A673 (cell line): ENCODE results near the gene DOCK4. TPM values are rescaled to one million over a fixed set of nuclear protein-coding genes. Genes with fewer than 3 reads are reported as not detected.

ENCODE experiments used
- BruUV-seq: library from RNA; stranded (reverse); fragments of 400-500 nt; replicated peaks from 2 replicates; lab custom pipeline; 2021; lab: Mats Ljungman, UMichigan
- CTCF ChIA-PET: fragments of 300-600 bp; sonication (Branson Sonifier 250); formaldehyde crosslinking; loops from one replicate; lab custom pipeline; 2022; ENCODE audit warnings: antibody characterized with exemption; lab: Charles Lee
- POLR2A ChIA-PET: fragments of 300-600 bp; sonication (Branson Sonifier 250); formaldehyde crosslinking; loops from one replicate; lab custom pipeline; 2022; ENCODE audit warnings: antibody characterized with exemption; ENCODE audit not compliant: low non-redundant PET; lab: Charles Lee
- DNase-seq: peaks from one replicate; pipeline ENCODE4 v3.0.0-alpha.2; 2015; ENCODE audit warnings: low spot score
- H3K27ac ChIP-seq: fragments of 200-600 bp; sonication (generic); 2 replicates; pipeline ENCODE4 v1.5.1; 2016; ENCODE audit warnings: mixed run types, low read depth, mild to moderate bottlenecking, mixed read lengths, antibody characterized with exemption, low read length; ENCODE audit not compliant: poor library complexity, severe bottlenecking
- H3K27me3 ChIP-seq: fragments of 200-600 bp; sonication (generic); replicated peaks from 2 replicates; pipeline ENCODE4 v1.6.1; 2017; ENCODE audit warnings: mixed run types, low read depth, mild to moderate bottlenecking, mixed read lengths, antibody characterized with exemption, low read length; ENCODE audit not compliant: insufficient read depth, poor library complexity
- H3K36me3 ChIP-seq: fragments of 200-600 bp; sonication (generic); 2 replicates; pipeline ENCODE4 v1.6.1; 2016; ENCODE audit warnings: mixed run types, mild to moderate bottlenecking, mixed read lengths, antibody characterized with exemption, low read length; ENCODE audit not compliant: insufficient read depth, poor library complexity, severe bottlenecking
- H3K4me1 ChIP-seq: fragments of 200-600 bp; sonication (generic); 2 replicates; pipeline ENCODE4 v1.6.1; 2017; ENCODE audit warnings: mixed run types, mild to moderate bottlenecking, mixed read lengths, antibody characterized with exemption, low read length; ENCODE audit not compliant: insufficient read depth, poor library complexity, severe bottlenecking
- H3K4me3 ChIP-seq: fragments of 200-600 bp; sonication (generic); 2 replicates; pipeline ENCODE4 v1.5.1; 2016; ENCODE audit warnings: low read depth, mixed run types, mild to moderate bottlenecking, mixed read lengths, low read length; ENCODE audit not compliant: poor library complexity, severe bottlenecking
- H3K9me3 ChIP-seq: fragments of 200-600 bp; sonication (generic); 2 replicates; pipeline ENCODE4 v1.6.1; 2016; ENCODE audit warnings: mixed run types, low read depth, mild to moderate bottlenecking, mixed read lengths, antibody characterized with exemption, low read length; ENCODE audit not compliant: poor library complexity, severe bottlenecking
- EZH2 ChIP-seq: fragments of 200-600 bp; sonication (generic); IDR thresholded peaks from 2 replicates; pipeline ENCODE4 v1.6.1; 2017; ENCODE audit warnings: borderline replicate concordance, low read depth, mild to moderate bottlenecking, mixed read lengths, antibody characterized with exemption, low read length; ENCODE audit not compliant: poor library complexity, severe bottlenecking
- intact Hi-C: fragments of 100-400 bp; cut with micrococcal nuclease; formaldehyde crosslinking; loops from one replicate; pipeline ENCODE4 v1.10.0; 2022; ENCODE audit not compliant: unreplicated experiment
- total RNA-seq: library from RNA; stranded (reverse); gene quantifications from 2 replicates; pipeline ENCODE4 v1.2.3, GENCODE V29; 2021
- TF ChIP-seq, protein P1 (sequence below): fragments of 300-800, 200-600 bp; sonication (generic); conservative IDR thresholded peaks from 2 replicates; pipeline ENCODE4 v1.5.1; 2017; ENCODE audit warnings: low read depth, mild to moderate bottlenecking, antibody characterized with exemption, low read length, moderate library complexity, mixed read lengths

Gene DOCK4
- total RNA-seq, 1 experiment from 2014 or later = 28.5 TPM

DNA sequence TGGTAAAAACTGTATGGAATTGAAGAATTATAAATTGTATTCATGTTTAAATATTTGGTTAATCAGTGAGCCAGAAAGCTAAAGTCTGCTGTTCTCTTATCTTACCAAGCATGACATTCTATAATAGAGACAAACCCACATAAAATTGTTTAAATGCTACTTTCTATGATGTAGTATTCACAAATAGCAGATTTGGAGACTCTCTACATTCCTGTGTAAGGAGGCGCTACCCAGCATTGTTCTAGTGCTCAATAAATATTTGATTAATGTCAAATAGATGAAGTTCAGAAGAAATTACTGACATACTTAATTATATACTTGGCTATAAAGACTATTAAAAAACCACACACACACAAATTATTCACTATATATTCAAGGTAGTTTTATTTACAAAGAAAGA, 49.8 kb downstream of the DOCK4 start:
- Histone ChIP-seq H3K27me3 (no peaks in the 10 kb centered on the region), H3K27ac (no peak overlapping the region), H3K36me3 (no peaks in the 10 kb centered on the region), H3K9me3 (no peaks in the 10 kb centered on the region), H3K4me1 (peaks cover 23% of the 10 kb centered on the region), H3K4me3 (no peak overlapping the region)
- no peak for TF ChIP-seq EZH2
- TF ChIP-seq, protein P1, sequence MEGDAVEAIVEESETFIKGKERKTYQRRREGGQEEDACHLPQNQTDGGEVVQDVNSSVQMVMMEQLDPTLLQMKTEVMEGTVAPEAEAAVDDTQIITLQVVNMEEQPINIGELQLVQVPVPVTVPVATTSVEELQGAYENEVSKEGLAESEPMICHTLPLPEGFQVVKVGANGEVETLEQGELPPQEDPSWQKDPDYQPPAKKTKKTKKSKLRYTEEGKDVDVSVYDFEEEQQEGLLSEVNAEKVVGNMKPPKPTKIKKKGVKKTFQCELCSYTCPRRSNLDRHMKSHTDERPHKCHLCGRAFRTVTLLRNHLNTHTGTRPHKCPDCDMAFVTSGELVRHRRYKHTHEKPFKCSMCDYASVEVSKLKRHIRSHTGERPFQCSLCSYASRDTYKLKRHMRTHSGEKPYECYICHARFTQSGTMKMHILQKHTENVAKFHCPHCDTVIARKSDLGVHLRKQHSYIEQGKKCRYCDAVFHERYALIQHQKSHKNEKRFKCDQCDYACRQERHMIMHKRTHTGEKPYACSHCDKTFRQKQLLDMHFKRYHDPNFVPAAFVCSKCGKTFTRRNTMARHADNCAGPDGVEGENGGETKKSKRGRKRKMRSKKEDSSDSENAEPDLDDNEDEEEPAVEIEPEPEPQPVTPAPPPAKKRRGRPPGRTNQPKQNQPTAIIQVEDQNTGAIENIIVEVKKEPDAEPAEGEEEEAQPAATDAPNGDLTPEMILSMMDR = no peak
- intact Hi-C loops = no loop called here
- ChIA-PET CTCF (no interaction called here), POLR2A (no interaction called here)
- no peak for DNase-seq
- BruUV-seq = no TSS peak

DNA sequence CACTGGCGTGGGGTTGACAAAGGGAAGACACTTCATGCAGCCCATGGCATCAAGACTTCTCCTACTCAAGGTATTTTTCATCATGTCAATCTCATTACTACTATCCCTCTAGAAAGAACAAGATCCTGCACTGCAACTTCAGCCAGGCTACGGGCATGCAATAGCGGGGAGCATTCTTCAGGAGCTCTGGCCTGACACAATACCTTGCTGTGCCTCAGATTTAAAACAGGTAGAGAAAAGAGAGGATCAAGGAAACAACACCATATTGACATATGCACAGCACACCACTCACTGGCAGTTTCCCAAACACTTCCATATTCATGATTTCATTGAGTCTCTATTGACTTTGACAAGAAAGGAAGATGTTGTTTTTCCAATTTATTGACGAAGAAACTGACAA, 51.5 kb downstream of the DOCK4 start:
- Histone ChIP-seq H3K27ac (no peak overlapping the region), H3K27me3 (no peaks in the 10 kb centered on the region), H3K9me3 (no peaks in the 10 kb centered on the region), H3K4me3 (no peak overlapping the region), H3K4me1 (peaks cover 7% of the 10 kb centered on the region), H3K36me3 (no peaks in the 10 kb centered on the region)
- ChIA-PET POLR2A (no interaction called here), CTCF (no interaction called here)
- BruUV-seq = no TSS peak
- TF ChIP-seq, protein P1 = no peak
- TF ChIP-seq EZH2 = no peak
- DNase-seq = no peak
- intact Hi-C loops = no loop called here

DNA sequence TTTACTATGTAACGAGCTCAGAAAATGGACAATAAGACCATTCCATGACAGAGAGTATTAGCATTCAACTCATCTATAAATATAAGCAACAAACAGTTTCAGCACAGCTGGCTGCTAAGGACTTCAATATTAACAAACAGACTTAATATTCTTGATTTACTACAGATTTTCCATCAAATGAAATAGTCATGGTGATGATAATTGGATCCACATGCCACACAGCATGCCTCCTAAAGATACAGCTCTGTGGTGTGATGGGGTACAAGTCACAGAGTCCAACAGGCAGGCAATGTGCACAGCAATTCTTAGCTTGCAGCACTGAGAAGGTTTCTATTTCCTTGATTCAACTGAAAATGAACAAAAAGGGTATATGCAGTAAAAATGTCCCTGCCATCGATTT, 54.0 kb downstream of the DOCK4 start:
- Histone ChIP-seq H3K27ac (no peak overlapping the region), H3K4me1 (peaks cover 7% of the 10 kb centered on the region), H3K36me3 (no peaks in the 10 kb centered on the region), H3K4me3 (no peak overlapping the region), H3K9me3 (no peaks in the 10 kb centered on the region), H3K27me3 (no peaks in the 10 kb centered on the region)
- POLR2A ChIA-PET = interaction anchor here (0.7 kb wide), 1 partner anchor 956 kb away, joined by 9 read pairs; no protein-coding TSS in a partner anchor
- TF ChIP-seq, protein P1 = no peak
- no peak for TF ChIP-seq EZH2
- no TSS peak for BruUV-seq
- intact Hi-C loops = no loop called here
- peak; percentile 48 for DNase-seq
- CTCF ChIA-PET = no interaction called here
